ENCODE results near the gene GUCA1A.

GRCh38 chr6:42163981-42164380 is 9.2 kb upstream of the GUCA1A start:
- TF ChIP-seq CTCF (IDR thresholded peaks at IDR 0.05) = no peak
- TF ChIP-seq POLR2A (IDR thresholded peaks at IDR 0.05) = no peak
